SK-N-SH treated with all-trans-retinoic acid at 6 μM for 48 hours (cell line): ENCODE results near the gene RBMS3.

ENCODE experiments used
- ATAC-seq: fragments of 200-7000 bp; cut with Tn5 transposase; 3 replicates; pipeline ENCODE4 v1.9.1; 2020; ENCODE audit warnings: mild to moderate bottlenecking, moderate library complexity
- ARNTL ChIP-seq: fragments of 450-650 bp; formaldehyde crosslinking; IDR thresholded peaks from 2 replicates; pipeline ENCODE4 v1.5.0; 2020; ENCODE audit warnings: low read depth, mild to moderate bottlenecking, moderate library complexity, borderline replicate concordance
- BACH2 ChIP-seq: fragments of 250-450 bp; sonication (Bioruptor Pico); IDR thresholded peaks from 2 replicates; pipeline ENCODE4 v1.9.0; 2021; ENCODE audit warnings: mild to moderate bottlenecking, borderline replicate concordance
- CREB5 ChIP-seq: fragments of 250-450 bp; sonication (Bioruptor Pico); IDR thresholded peaks from 2 replicates; pipeline ENCODE4 v1.5.1; 2020; ENCODE audit warnings: low read depth, mild to moderate bottlenecking, moderate library complexity
- CSDC2 ChIP-seq: fragments of 250-450 bp; sonication (Bioruptor Pico); IDR thresholded peaks from 2 replicates; pipeline ENCODE4 v1.5.0; 2020; ENCODE audit warnings: mild to moderate bottlenecking, moderate library complexity
- CSRNP3 ChIP-seq: fragments of 250-450 bp; sonication (Bioruptor Pico); IDR thresholded peaks from 2 replicates; pipeline ENCODE4 v1.5.1; 2021; ENCODE audit warnings: mild to moderate bottlenecking, moderate library complexity
- ESRRG ChIP-seq: fragments of 250-450 bp; sonication (Bioruptor Pico); IDR thresholded peaks from 2 replicates; pipeline ENCODE4 v1.6.1; 2021; ENCODE audit warnings: mild to moderate bottlenecking
- GLIS3 ChIP-seq: fragments of 250-450 bp; sonication (Bioruptor Pico); IDR thresholded peaks from 2 replicates; pipeline ENCODE4 v1.5.0; 2020; ENCODE audit warnings: mild to moderate bottlenecking, moderate library complexity
- ISL1 ChIP-seq: fragments of 250-450 bp; sonication (Bioruptor Pico); IDR thresholded peaks from 2 replicates; pipeline ENCODE4 v2.1.2; 2022; ENCODE audit warnings: mild to moderate bottlenecking, moderate library complexity
- OSR1 ChIP-seq: fragments of 250-450 bp; sonication (Bioruptor Pico); IDR thresholded peaks from 2 replicates; pipeline ENCODE4 v1.8.0; 2022; ENCODE audit warnings: moderate library complexity, mild to moderate bottlenecking, inconsistent platforms
- PATZ1 ChIP-seq: fragments of 250-450 bp; sonication (Bioruptor Pico); IDR thresholded peaks from 2 replicates; pipeline ENCODE4 v1.8.0; 2020; ENCODE audit warnings: mild to moderate bottlenecking, moderate library complexity, borderline replicate concordance
- POU6F1 ChIP-seq: fragments of 250-450 bp; sonication (Bioruptor Pico); IDR thresholded peaks from 2 replicates; pipeline ENCODE4 v1.8.0; 2021; ENCODE audit warnings: low read depth, mild to moderate bottlenecking, moderate library complexity, borderline replicate concordance
- PPARA ChIP-seq: fragments of 250-450 bp; sonication (Bioruptor Pico); IDR thresholded peaks from 2 replicates; pipeline ENCODE4 v1.5.0; 2020; ENCODE audit warnings: mild to moderate bottlenecking, borderline replicate concordance
- RARB ChIP-seq: fragments of 250-450 bp; sonication (Bioruptor Pico); IDR thresholded peaks from 2 replicates; pipeline ENCODE4 v1.8.0; 2021; ENCODE audit warnings: mild to moderate bottlenecking, moderate library complexity
- SNAI2 ChIP-seq: fragments of 250-450 bp; sonication (Bioruptor Pico); IDR thresholded peaks from 2 replicates; pipeline ENCODE4 v1.5.0; 2020; ENCODE audit warnings: mild to moderate bottlenecking, moderate library complexity
- TCF4 ChIP-seq: fragments of 250-450 bp; sonication (Bioruptor Pico); IDR thresholded peaks from 2 replicates; pipeline ENCODE4 v1.8.0; 2021; ENCODE audit warnings: mild to moderate bottlenecking, moderate library complexity, borderline replicate concordance
- TOX ChIP-seq: fragments of 250-450 bp; sonication (Bioruptor Pico); IDR thresholded peaks from 2 replicates; pipeline ENCODE4 v1.8.0; 2021; ENCODE audit warnings: mild to moderate bottlenecking, moderate library complexity, borderline replicate concordance
- TSHZ2 ChIP-seq: fragments of 250-450 bp; sonication (Bioruptor Pico); IDR thresholded peaks from 2 replicates; pipeline ENCODE4 v1.5.0; 2020; ENCODE audit warnings: mild to moderate bottlenecking, moderate library complexity
- ZC3H10 ChIP-seq: fragments of 250-450 bp; sonication (Bioruptor Pico); IDR thresholded peaks from 2 replicates; pipeline ENCODE4 v1.5.1; 2021; ENCODE audit warnings: mild to moderate bottlenecking, moderate library complexity
- ZFP3 ChIP-seq: fragments of 250-450 bp; sonication (Bioruptor Pico); IDR thresholded peaks from 2 replicates; pipeline ENCODE4 v1.5.0; 2020; ENCODE audit warnings: mild to moderate bottlenecking, moderate library complexity
- ZFP30 ChIP-seq: fragments of 450-650 bp; formaldehyde crosslinking; IDR thresholded peaks from 2 replicates; pipeline ENCODE4 v1.5.0; 2022; ENCODE audit warnings: mild to moderate bottlenecking, moderate library complexity
- ZNF565 ChIP-seq: fragments of 450-650 bp; formaldehyde crosslinking; conservative IDR thresholded peaks from 2 replicates; pipeline ENCODE4 v1.5.0; 2020; ENCODE audit warnings: low read depth, mild to moderate bottlenecking, moderate library complexity
- ZNF70 ChIP-seq: fragments of 450-650 bp; formaldehyde crosslinking; IDR thresholded peaks from 2 replicates; pipeline ENCODE4 v1.5.0; 2020; ENCODE audit warnings: mild to moderate bottlenecking, moderate library complexity
- ZNF8 ChIP-seq: fragments of 450-650 bp; formaldehyde crosslinking; IDR thresholded peaks from 2 replicates; pipeline ENCODE4 v1.5.0; 2020; ENCODE audit warnings: mild to moderate bottlenecking, moderate library complexity

The RBMS3 gene

DNA sequence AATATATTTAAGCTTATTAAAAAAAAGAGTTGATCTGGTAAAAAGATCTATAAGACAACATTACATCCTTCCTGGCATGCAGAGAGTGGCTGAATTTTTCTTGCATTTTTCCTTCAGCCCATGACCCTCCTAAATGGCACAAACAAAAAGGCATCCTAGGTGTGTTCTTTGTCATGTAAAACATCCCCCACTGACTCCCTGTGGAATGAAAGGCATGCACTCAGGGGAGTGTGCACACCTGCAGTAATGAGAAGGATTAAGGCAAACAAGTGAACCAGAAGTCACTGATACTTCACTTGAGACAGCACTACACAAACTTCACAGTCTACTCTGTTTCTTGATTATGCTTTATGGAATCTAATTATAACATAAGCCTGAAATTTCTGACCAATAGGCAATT lies 195.0 kb downstream of the RBMS3 start:
- ATAC-seq: no peak; the same call in 2 of the 3 replicates
- TF ChIP-seq ARNTL (CRISPR knock-in tag) (no peak), ZC3H10 (no peak), RARB (CRISPR knock-in tag) (no peak)

- no peak for TF ChIP-seq OSR1 (CRISPR knock-in tag)
- no peak for TF ChIP-seq ZC3H10
- no peak for TF ChIP-seq CSDC2
- no peak for TF ChIP-seq ZFP30
- no peak for TF ChIP-seq GLIS3 (CRISPR knock-in tag)
- no peak for TF ChIP-seq CSRNP3
- TF ChIP-seq CREB5: no peak
- TF ChIP-seq ZFP3 (CRISPR knock-in tag): no peak
- TF ChIP-seq ISL1: no peak
- no peak for TF ChIP-seq PATZ1 (CRISPR knock-in tag)
- TF ChIP-seq ESRRG (CRISPR knock-in tag): no peak
- no peak for TF ChIP-seq SNAI2 (CRISPR knock-in tag)
- TF ChIP-seq ZNF8 (CRISPR knock-in tag): no peak
- TF ChIP-seq RARB (CRISPR knock-in tag): no peak
- TF ChIP-seq TSHZ2 (CRISPR knock-in tag): no peak
- TF ChIP-seq ZNF70 (CRISPR knock-in tag): no peak
- TF ChIP-seq ARNTL (CRISPR knock-in tag): no peak
- TF ChIP-seq PPARA (CRISPR knock-in tag): no peak
- TF ChIP-seq ZNF565 (CRISPR knock-in tag): no peak
- no peak for TF ChIP-seq POU6F1 (CRISPR knock-in tag)
- no peak for ATAC-seq
Measured at GRCh38 chr3:29478611-29479010, 197.7 kb downstream of the RBMS3 start.

- no peak for ATAC-seq
Measured at GRCh38 chr3:29481249-29481648, 200.4 kb downstream of the RBMS3 start.

More at GRCh38 chr3:29481249-29481648, 200.4 kb downstream of the RBMS3 start:
- TF ChIP-seq BACH2 (CRISPR knock-in tag) (no peak), ZNF8 (CRISPR knock-in tag) (no peak), OSR1 (CRISPR knock-in tag) (no peak), ZNF70 (CRISPR knock-in tag) (no peak), PATZ1 (CRISPR knock-in tag) (no peak), ZNF565 (CRISPR knock-in tag) (no peak), ISL1 (no peak), CSRNP3 (no peak), ZFP30 (no peak), ESRRG (CRISPR knock-in tag) (no peak), ARNTL (CRISPR knock-in tag) (no peak), TOX (no peak), GLIS3 (CRISPR knock-in tag) (no peak), TCF4 (CRISPR knock-in tag) (no peak), ZFP3 (CRISPR knock-in tag) (no peak), CREB5 (no peak)
